Endothelial cell (in vitro differentiated cells): ENCODE data around the gene PKIB. TPM values are rescaled to one million over a fixed set of nuclear protein-coding genes. Genes with fewer than 3 reads are reported as not detected.

Experiments used
- DNase-seq: peaks from one replicate; pipeline ENCODE4 v3.0.0; 2021; ENCODE audit warnings: low spot score
- H3K27ac Mint-ChIP-seq: one replicate; pipeline ENCODE4 v1.8.0; 2021; ENCODE audit warnings: mixed read lengths, inconsistent platforms; ENCODE audit not compliant: unreplicated experiment
- H3K27me3 Mint-ChIP-seq: one replicate; pipeline ENCODE4 v1.8.0; 2021; ENCODE audit warnings: mild to moderate bottlenecking, moderate library complexity, mixed read lengths, inconsistent platforms; ENCODE audit not compliant: unreplicated experiment
- H3K36me3 Mint-ChIP-seq: one replicate; pipeline ENCODE4 v1.8.0; 2021; ENCODE audit warnings: mild to moderate bottlenecking, low read depth, mixed read lengths, inconsistent platforms; ENCODE audit not compliant: unreplicated experiment
- H3K4me1 Mint-ChIP-seq: one replicate; pipeline ENCODE4 v1.8.0; 2021; ENCODE audit warnings: mild to moderate bottlenecking, mixed read lengths, inconsistent platforms; ENCODE audit not compliant: unreplicated experiment
- H3K4me3 Mint-ChIP-seq: one replicate; pipeline ENCODE4 v1.8.0; 2021; ENCODE audit warnings: mild to moderate bottlenecking, mixed read lengths, inconsistent platforms; ENCODE audit not compliant: unreplicated experiment
- H3K9me3 Mint-ChIP-seq: one replicate; pipeline ENCODE4 v1.8.0; 2021; ENCODE audit warnings: mixed read lengths, inconsistent platforms; ENCODE audit not compliant: unreplicated experiment
- total RNA-seq: library from RNA; stranded (reverse); fragmentation: NEBNext Ultra II Directional; extraction: Animal tissue kit (Norgen Biotek cat#: 25700); gene quantifications from one replicate; pipeline ENCODE4 v1.2.1, GENCODE V29; 2021; ENCODE audit not compliant: unreplicated experiment
- TF ChIP-seq, protein P1 (sequence below): fragments of 200-600 bp; sonication (generic); IDR thresholded peaks from one replicate; pipeline ENCODE4 v1.5.0; 2021; ENCODE audit warnings: antibody characterized with exemption; ENCODE audit not compliant: unreplicated experiment

The PKIB gene
- total RNA-seq, 1 donor from 2014 or later, result 38.5 TPM

DNA sequence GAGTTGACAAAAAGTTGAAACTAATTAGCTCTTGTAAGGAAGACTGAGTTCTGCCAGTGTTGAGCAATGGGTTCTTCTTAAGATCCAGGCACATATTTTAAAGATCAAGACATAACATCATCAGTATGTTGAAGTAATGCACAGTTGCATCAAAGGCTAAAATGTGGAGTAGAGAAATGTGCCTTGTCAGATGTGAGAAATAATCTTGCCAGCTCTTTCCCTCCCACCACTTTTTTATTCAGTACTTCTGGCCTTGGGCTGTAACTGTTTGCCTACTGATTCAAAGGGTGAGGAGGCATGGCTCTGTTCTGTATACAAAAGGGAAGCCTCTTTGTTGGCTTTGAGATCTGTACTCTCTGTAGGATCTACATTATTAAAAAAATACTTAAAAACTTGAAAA is 13.1 kb downstream of the PKIB start:
- Mint-ChIP-seq H3K4me1 (peaks cover 4% of the 10 kb centered on the region), H3K27ac (no peak overlapping the region)
- DNase-seq, result no peak

DNA sequence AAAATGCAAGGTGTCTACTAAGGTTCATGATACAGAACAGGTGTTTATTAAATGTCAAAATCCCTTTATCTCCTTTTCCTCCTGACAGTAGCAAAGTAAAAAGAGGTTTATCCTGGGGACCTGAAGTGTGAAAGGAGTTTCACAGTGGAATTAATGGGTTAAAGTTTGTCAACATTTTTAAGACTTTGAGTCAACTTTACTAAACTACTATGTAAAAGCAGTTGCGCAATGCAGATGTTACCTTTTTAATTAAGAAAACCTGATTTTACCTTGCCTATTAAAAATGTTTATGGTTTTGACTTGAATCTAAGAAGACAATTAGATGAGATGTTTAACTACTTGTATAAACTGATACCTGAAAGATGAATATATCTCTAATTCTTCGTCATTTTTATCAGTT is 14.6 kb downstream of the PKIB start:
- Mint-ChIP-seq H3K27ac (no peak overlapping the region), H3K36me3 (peaks cover 4% of the 10 kb centered on the region)

More for the DNA sequence above, 13.1 kb downstream of the PKIB start:
- Mint-ChIP-seq H3K4me3 (no peak overlapping the region), H3K36me3 (no peaks in the 10 kb centered on the region), H3K9me3 (no peaks in the 10 kb centered on the region), H3K27me3 (no peaks in the 10 kb centered on the region)
- TF ChIP-seq, protein P1, sequence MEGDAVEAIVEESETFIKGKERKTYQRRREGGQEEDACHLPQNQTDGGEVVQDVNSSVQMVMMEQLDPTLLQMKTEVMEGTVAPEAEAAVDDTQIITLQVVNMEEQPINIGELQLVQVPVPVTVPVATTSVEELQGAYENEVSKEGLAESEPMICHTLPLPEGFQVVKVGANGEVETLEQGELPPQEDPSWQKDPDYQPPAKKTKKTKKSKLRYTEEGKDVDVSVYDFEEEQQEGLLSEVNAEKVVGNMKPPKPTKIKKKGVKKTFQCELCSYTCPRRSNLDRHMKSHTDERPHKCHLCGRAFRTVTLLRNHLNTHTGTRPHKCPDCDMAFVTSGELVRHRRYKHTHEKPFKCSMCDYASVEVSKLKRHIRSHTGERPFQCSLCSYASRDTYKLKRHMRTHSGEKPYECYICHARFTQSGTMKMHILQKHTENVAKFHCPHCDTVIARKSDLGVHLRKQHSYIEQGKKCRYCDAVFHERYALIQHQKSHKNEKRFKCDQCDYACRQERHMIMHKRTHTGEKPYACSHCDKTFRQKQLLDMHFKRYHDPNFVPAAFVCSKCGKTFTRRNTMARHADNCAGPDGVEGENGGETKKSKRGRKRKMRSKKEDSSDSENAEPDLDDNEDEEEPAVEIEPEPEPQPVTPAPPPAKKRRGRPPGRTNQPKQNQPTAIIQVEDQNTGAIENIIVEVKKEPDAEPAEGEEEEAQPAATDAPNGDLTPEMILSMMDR, result no peak

DNA sequence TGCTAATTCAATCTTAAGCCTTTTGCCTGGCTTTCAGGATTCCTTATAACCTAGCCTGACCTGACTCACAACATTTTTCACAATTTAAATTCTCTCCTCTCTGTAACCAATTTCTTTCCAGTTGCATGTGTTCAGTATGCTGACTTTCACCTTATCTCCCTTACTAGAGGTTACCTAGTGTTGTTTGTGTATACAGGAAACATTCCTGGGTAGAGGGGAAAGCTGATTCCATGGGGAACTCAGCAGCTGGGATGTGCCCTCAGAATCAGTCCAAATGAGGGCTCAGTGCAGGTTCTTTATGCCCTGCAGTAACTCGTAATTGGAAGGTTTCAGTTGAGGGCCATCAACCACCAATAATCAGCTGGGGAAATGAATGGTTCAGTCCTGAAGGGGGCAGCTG is 18.5 kb downstream of the PKIB start:
- H3K36me3 Mint-ChIP-seq, result peaks cover 4% of the 10 kb centered on the region
- H3K4me3 Mint-ChIP-seq, result no peak overlapping the region
- H3K9me3 Mint-ChIP-seq, result no peaks in the 10 kb centered on the region
- H3K4me1 Mint-ChIP-seq, result peaks cover 25% of the 10 kb centered on the region
- TF ChIP-seq, protein P1, result no peak
- no peaks in the 10 kb centered on the region for H3K27me3 Mint-ChIP-seq
- H3K27ac Mint-ChIP-seq, result no peak overlapping the region
- no peak for DNase-seq

More for the DNA sequence above, 14.6 kb downstream of the PKIB start:
- no peak for DNase-seq
- TF ChIP-seq, protein P1, result no peak
- H3K4me1 Mint-ChIP-seq, result peaks cover 11% of the 10 kb centered on the region
- H3K4me3 Mint-ChIP-seq, result no peak overlapping the region
- H3K9me3 Mint-ChIP-seq, result no peaks in the 10 kb centered on the region
- H3K27me3 Mint-ChIP-seq, result no peaks in the 10 kb centered on the region

DNA sequence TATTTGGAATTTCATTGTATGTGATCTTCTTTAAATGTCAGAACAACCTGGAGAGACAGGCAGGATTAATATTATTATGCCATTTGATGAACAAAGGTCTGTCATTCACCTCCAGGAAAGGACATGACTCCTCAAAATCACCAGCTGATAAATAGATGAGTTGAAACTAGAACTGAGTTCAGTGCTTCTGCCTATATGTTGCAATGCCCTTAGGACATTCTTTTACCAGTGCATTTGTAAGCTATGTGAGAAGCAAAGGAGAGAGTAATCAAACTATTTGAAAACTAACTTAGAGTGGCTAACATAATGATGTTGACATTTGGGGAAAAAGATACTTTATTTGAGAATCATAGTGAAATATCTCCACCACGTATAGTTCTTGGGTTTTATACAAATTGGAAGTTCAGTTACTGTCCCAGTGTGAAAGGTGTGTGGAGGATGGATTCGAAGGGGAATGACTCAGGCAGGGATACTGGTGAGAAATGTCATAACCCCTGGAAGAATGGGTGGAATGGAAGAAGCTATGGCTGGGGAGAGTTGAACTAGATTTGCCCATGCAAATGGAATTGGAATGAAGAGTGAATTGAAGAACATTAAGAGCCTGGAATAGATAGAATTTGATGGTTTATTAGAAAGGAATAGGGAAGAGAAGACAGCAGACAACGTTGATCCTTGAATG is 21.5 kb downstream of the PKIB start:
- H3K27me3 Mint-ChIP-seq, result no peaks in the 10 kb centered on the region
- no peak overlapping the region for H3K4me3 Mint-ChIP-seq
- peaks cover 4% of the 10 kb centered on the region for H3K36me3 Mint-ChIP-seq
- H3K9me3 Mint-ChIP-seq, result no peaks in the 10 kb centered on the region
- H3K27ac Mint-ChIP-seq, result peak overlapping the region; percentile 49
- DNase-seq, result no peak
- TF ChIP-seq, protein P1, result no peak
- H3K4me1 Mint-ChIP-seq, result peaks cover 23% of the 10 kb centered on the region

DNA sequence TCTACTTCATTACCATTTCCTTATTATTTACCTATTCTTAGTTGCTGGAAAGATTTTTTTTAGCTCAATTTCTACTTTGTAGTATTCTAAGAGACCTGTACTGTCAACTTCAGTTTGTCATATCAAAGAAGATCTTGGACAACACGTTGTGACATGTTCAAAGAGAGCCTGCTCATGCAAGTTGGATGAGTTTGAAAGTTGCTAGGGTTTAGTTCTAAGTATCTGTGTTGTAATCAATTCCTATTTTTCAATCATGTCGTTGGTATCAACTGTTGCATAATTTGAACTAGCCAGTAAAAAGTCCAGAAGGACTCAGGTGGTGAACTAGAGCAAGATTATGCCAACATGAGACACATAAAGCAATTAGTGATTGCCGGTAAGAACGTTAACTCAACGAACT is 30.2 kb downstream of the PKIB start:
- Mint-ChIP-seq H3K4me3 (no peak overlapping the region), H3K27me3 (no peaks in the 10 kb centered on the region), H3K4me1 (no peaks in the 10 kb centered on the region)

More for the DNA sequence above, 30.2 kb downstream of the PKIB start:
- DNase-seq, result no peak
- Mint-ChIP-seq H3K27ac (no peak overlapping the region), H3K36me3 (peaks cover 11% of the 10 kb centered on the region), H3K9me3 (no peaks in the 10 kb centered on the region)
- TF ChIP-seq, protein P1, result no peak
